Measurements from ENCODE around the gene LRRC8B. TPM values are rescaled to one million over a fixed set of nuclear protein-coding genes. Genes with fewer than 3 reads are reported as not detected.
A peak's percentile ranks its signal among the peaks of the same experiment; 100 is the strongest.

The LRRC8B gene
- total RNA-seq, 5 donors from 2014 or later (not counting 1 experiment from before 2014, with no cell fraction given), result 13.3 to 17.6 (median 14.9) TPM

GRCh38 chr1:89630048-89630447, 105.4 kb downstream of the LRRC8B start:
- ChIA-PET CTCF (interaction anchor here (0.8 to 4.8 kb wide), 15 partner anchors 10 to 136 kb away, joined by 3 to 45 read pairs (median 5); partner anchors contain the start of gene LRRC8B (in 1 of the 2)), POLR2A (interaction anchor here (0.5 to 1.5 kb wide), 7 partner anchors 11 to 364 kb away, joined by 3 to 6 read pairs (median 5); no protein-coding TSS in a partner anchor)
- DNase-seq, result peak in 1 of 35 experiments; percentile 41
- Histone ChIP-seq H3K4me3 (ENCODE audit: control insufficient read depth in 1 of 2, extremely low read depth in 1 of 2, low read length in 1 of 2) (no peak overlapping the region), H3K4me1 (ENCODE audit: control insufficient read depth in 1 of 2, extremely low read depth in 1 of 2, insufficient read depth in 2 of 2, low read length in 2 of 2) (peaks cover 22 to 39% of the 10 kb centered on the region in 2 experiments), H3K27me3 (replicated peaks in 1 of 2; ENCODE audit: control insufficient read depth in 2 of 2, extremely low read depth in 1 of 2, insufficient read depth in 2 of 2, low read length in 1 of 2) (no peaks in the 10 kb centered on the region), H3K27ac (ENCODE audit: low read length) (peak overlapping the region; percentile 26), H3K36me3 (ENCODE audit: control insufficient read depth in 2 of 2, extremely low read depth in 1 of 2, insufficient read depth in 1 of 2, low read length in 1 of 2) (peaks cover under 1 to 3% of the 10 kb centered on the region in 2 donors), H3K9me3 (no peaks in the 10 kb centered on the region)
- no peak for ATAC-seq (replicated peaks in 1 of 4)
- H3K27me3 Mint-ChIP-seq, result no peaks in the 10 kb centered on the region
- no peaks in the 10 kb centered on the region for H3K9me3 Mint-ChIP-seq
- 90% methylated on average over 2 of the region's 3 CpGs for WGBS (ENCODE audit: insufficient coverage)
- H3K4me3 Mint-ChIP-seq, result peak overlapping the region in 2 of 3 donors; percentile 48 to 96
- peak overlapping the region; percentile 81 to 97 for H3K27ac Mint-ChIP-seq
- peaks cover 73 to 81% (median 76%) of the 10 kb centered on the region in 3 donors for H3K4me1 Mint-ChIP-seq
- H3K36me3 Mint-ChIP-seq, result peaks cover 9% of the 10 kb centered on the region

GRCh38 chr1:89631816-89632656, 107.4 kb downstream of the LRRC8B start:
- ATAC-seq (replicated peaks in 1 of 4) (no peak), DNase-seq (peak in 1 of 35 experiments; percentile 13)
- ChIA-PET CTCF (interaction anchor here (0.5 to 4.8 kb wide), 18 partner anchors 9 to 191 kb away, joined by 3 to 45 read pairs (median 4); no protein-coding TSS in a partner anchor), POLR2A (interaction anchor here (0.6 to 2.6 kb wide), 11 partner anchors 8 to 127 kb away, joined by 3 to 12 read pairs (median 4); no protein-coding TSS in a partner anchor)
- Histone ChIP-seq H3K4me3 (ENCODE audit: control insufficient read depth in 1 of 2, extremely low read depth in 1 of 2, low read length in 1 of 2) (peak overlapping the region; percentile 86 to 87), H3K36me3 (ENCODE audit: control insufficient read depth in 2 of 2, extremely low read depth in 1 of 2, insufficient read depth in 1 of 2, low read length in 1 of 2) (peaks cover 0 to 3% of the 10 kb centered on the region in 2 donors), H3K9me3 (no peaks in the 10 kb centered on the region), H3K4me1 (ENCODE audit: control insufficient read depth in 1 of 2, extremely low read depth in 1 of 2, insufficient read depth in 2 of 2, low read length in 2 of 2) (peaks cover 28 to 54% of the 10 kb centered on the region in 2 experiments), H3K27ac (ENCODE audit: low read length) (peak overlapping the region; percentile 92), H3K27me3 (replicated peaks in 1 of 2; ENCODE audit: control insufficient read depth in 2 of 2, extremely low read depth in 1 of 2, insufficient read depth in 2 of 2, low read length in 1 of 2) (no peaks in the 10 kb centered on the region)
- peaks cover 75 to 87% (median 78%) of the 10 kb centered on the region in 3 donors for H3K4me1 Mint-ChIP-seq
- H3K27me3 Mint-ChIP-seq, result no peaks in the 10 kb centered on the region
- peak overlapping the region; percentile 89 to 96 (median 90) for H3K4me3 Mint-ChIP-seq
- no CpG with 5 or more reads among the region's 19 CpGs for WGBS (ENCODE audit: insufficient coverage)
- H3K27ac Mint-ChIP-seq, result peak overlapping the region; percentile 97 to 98
- H3K9me3 Mint-ChIP-seq, result no peaks in the 10 kb centered on the region
- no peaks in the 10 kb centered on the region for H3K36me3 Mint-ChIP-seq

GRCh38 chr1:89632657-89633247, 108.1 kb downstream of the LRRC8B start, which contains the start of gene LRRC8C:
TSS of gene LRRC8C (plus strand) at chr1:89633120. CDS start at chr1:89686474, 53,354 bp downstream.
- no peaks in the 10 kb centered on the region for H3K27me3 Mint-ChIP-seq
- no peaks in the 10 kb centered on the region for H3K9me3 Mint-ChIP-seq
- no peaks in the 10 kb centered on the region for H3K27me3 ChIP-seq (replicated peaks in 1 of 2; ENCODE audit: control insufficient read depth in 2 of 2, extremely low read depth in 1 of 2, insufficient read depth in 2 of 2, low read length in 1 of 2)
- peak within 1 kb of the TSS; percentile 97 to 98 for H3K27ac Mint-ChIP-seq
- peaks cover 1% of the 10 kb centered on the region for H3K36me3 Mint-ChIP-seq
- POLR2A ChIA-PET, result interaction anchor here (0.9 to 2.6 kb wide), 9 partner anchors 8 to 126 kb away, joined by 3 to 12 read pairs (median 4); no protein-coding TSS in a partner anchor
- H3K36me3 ChIP-seq (ENCODE audit: control insufficient read depth in 2 of 2, extremely low read depth in 1 of 2, insufficient read depth in 1 of 2, low read length in 1 of 2), result peaks cover 0 to 3% of the 10 kb centered on the region in 2 donors
- ATAC-seq (replicated peaks in 1 of 4) (peak; percentile 85 to 90 (median 86)), DNase-seq (peak; percentile 72 to 94 (median 86))
- H3K4me1 Mint-ChIP-seq, result peaks cover 76 to 87% (median 79%) of the 10 kb centered on the region in 3 donors
- H3K4me3 ChIP-seq (ENCODE audit: control insufficient read depth in 1 of 2, extremely low read depth in 1 of 2, low read length in 1 of 2), result peak within 1 kb of the TSS; percentile 86 to 99
- no peaks in the 10 kb centered on the region for H3K9me3 ChIP-seq
- under 1% methylated on average over 74 of the region's 76 CpGs for WGBS (ENCODE audit: insufficient coverage)
- H3K4me3 Mint-ChIP-seq, result peak within 1 kb of the TSS; percentile 95 to 96 (median 96)
- CTCF ChIA-PET, result interaction anchor here (0.6 to 4.8 kb wide), 16 partner anchors 10 to 149 kb away, joined by 3 to 45 read pairs (median 4); no protein-coding TSS in a partner anchor
- peak within 1 kb of the TSS; percentile 92 for H3K27ac ChIP-seq (ENCODE audit: low read length)
- peaks cover 28 to 60% of the 10 kb centered on the region in 2 experiments for H3K4me1 ChIP-seq (ENCODE audit: control insufficient read depth in 1 of 2, extremely low read depth in 1 of 2, insufficient read depth in 2 of 2, low read length in 2 of 2)

GRCh38 chr1:89633248-89633799, 108.7 kb downstream of the LRRC8B start:
- H3K4me1 ChIP-seq (ENCODE audit: control insufficient read depth in 1 of 2, extremely low read depth in 1 of 2, insufficient read depth in 2 of 2, low read length in 2 of 2), result peaks cover 28 to 63% of the 10 kb centered on the region in 2 experiments
- ATAC-seq (replicated peaks in 1 of 4) (peak; percentile 42 to 56 (median 48)), DNase-seq (peak; percentile 27 to 76 (median 49))
- Mint-ChIP-seq H3K4me1 (peaks cover 76 to 87% (median 79%) of the 10 kb centered on the region in 3 donors), H3K27ac (peak overlapping the region; percentile 93 to 95), H3K4me3 (peak overlapping the region; percentile 95 to 96 (median 96)), H3K27me3 (no peaks in the 10 kb centered on the region), H3K9me3 (no peaks in the 10 kb centered on the region), H3K36me3 (peaks cover 7% of the 10 kb centered on the region)
- no peaks in the 10 kb centered on the region for H3K27me3 ChIP-seq (replicated peaks in 1 of 2; ENCODE audit: control insufficient read depth in 2 of 2, extremely low read depth in 1 of 2, insufficient read depth in 2 of 2, low read length in 1 of 2)
- peaks cover 0 to 3% of the 10 kb centered on the region in 2 donors for H3K36me3 ChIP-seq (ENCODE audit: control insufficient read depth in 2 of 2, extremely low read depth in 1 of 2, insufficient read depth in 1 of 2, low read length in 1 of 2)
- peak overlapping the region; percentile 68 for H3K27ac ChIP-seq (ENCODE audit: low read length)
- peak overlapping the region; percentile 86 to 99 for H3K4me3 ChIP-seq (ENCODE audit: control insufficient read depth in 1 of 2, extremely low read depth in 1 of 2, low read length in 1 of 2)
- no peaks in the 10 kb centered on the region for H3K9me3 ChIP-seq
- ChIA-PET POLR2A (interaction anchor here (1.0 to 2.6 kb wide), 5 partner anchors 22 to 126 kb away, joined by 3 to 12 read pairs (median 9); no protein-coding TSS in a partner anchor), CTCF (interaction anchor here (0.8 to 4.8 kb wide), 9 partner anchors 10 to 150 kb away, joined by 3 to 45 read pairs (median 4); no protein-coding TSS in a partner anchor)
- WGBS (ENCODE audit: insufficient coverage), result 1% methylated on average over 51 of the region's 57 CpGs

DNA sequence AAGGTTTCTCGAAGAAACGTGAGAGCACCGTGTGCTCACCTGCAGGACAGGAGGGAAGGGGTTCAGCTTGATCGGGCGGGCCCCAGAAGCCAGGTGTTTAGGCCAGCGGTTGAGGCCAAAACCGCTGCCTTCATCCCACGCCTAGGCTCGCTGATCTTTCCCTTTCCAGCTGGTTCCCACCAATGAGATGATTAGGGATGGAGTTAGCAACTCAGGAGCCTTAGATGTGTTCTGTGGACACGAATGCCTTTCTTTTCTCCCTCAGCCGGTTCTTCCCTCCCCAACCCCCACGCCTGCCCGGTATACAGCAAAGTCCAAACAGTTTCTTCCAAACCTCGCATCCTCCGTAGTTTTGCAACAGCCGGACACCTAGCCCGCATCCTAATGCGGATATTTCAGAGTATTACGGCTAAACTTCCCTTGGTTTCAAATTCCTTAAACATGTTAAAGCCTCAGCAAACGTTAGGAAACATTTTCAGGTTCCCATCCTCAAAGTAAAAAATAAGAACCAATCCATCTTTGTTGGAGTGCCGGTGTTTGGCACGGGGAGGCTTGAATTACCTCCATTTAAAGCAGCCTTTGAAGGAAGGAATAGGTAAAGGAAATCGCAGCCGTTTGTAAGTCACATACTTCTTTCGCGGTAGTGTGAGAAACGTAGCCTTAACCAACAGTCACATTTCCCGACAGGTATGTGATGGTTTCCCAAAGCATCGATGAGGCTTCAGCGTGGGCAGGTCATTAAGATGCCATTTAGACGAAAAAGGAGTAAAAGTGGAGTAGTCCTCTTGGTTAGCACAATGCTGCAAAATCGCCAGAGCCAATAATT, 109.4 kb downstream of the LRRC8B start:
- peaks cover 0 to 3% of the 10 kb centered on the region in 2 donors for H3K36me3 ChIP-seq (ENCODE audit: control insufficient read depth in 2 of 2, extremely low read depth in 1 of 2, insufficient read depth in 1 of 2, low read length in 1 of 2)
- peak overlapping the region; percentile 95 to 96 (median 96) for H3K4me3 Mint-ChIP-seq
- ATAC-seq (replicated peaks in 1 of 4), result peak in 2 of 4 experiments; percentile 0 to 1
- H3K36me3 Mint-ChIP-seq, result peaks cover 7% of the 10 kb centered on the region
- no peaks in the 10 kb centered on the region for H3K27me3 Mint-ChIP-seq
- H3K4me1 Mint-ChIP-seq, result peaks cover 74 to 82% (median 76%) of the 10 kb centered on the region in 3 donors
- under 1% methylated on average over 13 of the region's 32 CpGs for WGBS (ENCODE audit: insufficient coverage)
- peak in 5 of 35 experiments; percentile 10 to 47 (median 24) for DNase-seq
- H3K9me3 Mint-ChIP-seq, result no peaks in the 10 kb centered on the region
- H3K27ac ChIP-seq (ENCODE audit: low read length), result peak overlapping the region; percentile 68
- CTCF ChIA-PET, result interaction anchor here in 1 of 2 donors (1.0 to 2.6 kb wide), 6 partner anchors 7 to 151 kb away, joined by 3 to 16 read pairs (median 4); no protein-coding TSS in a partner anchor
- POLR2A ChIA-PET, result interaction anchor here (0.7 to 2.6 kb wide), 6 partner anchors 11 to 128 kb away, joined by 3 to 9 read pairs (median 3); no protein-coding TSS in a partner anchor
- no peaks in the 10 kb centered on the region for H3K27me3 ChIP-seq (replicated peaks in 1 of 2; ENCODE audit: control insufficient read depth in 2 of 2, extremely low read depth in 1 of 2, insufficient read depth in 2 of 2, low read length in 1 of 2)
- peak overlapping the region; percentile 86 to 99 for H3K4me3 ChIP-seq (ENCODE audit: control insufficient read depth in 1 of 2, extremely low read depth in 1 of 2, low read length in 1 of 2)
- H3K4me1 ChIP-seq (ENCODE audit: control insufficient read depth in 1 of 2, extremely low read depth in 1 of 2, insufficient read depth in 2 of 2, low read length in 2 of 2), result peaks cover 30 to 56% of the 10 kb centered on the region in 2 experiments
- peak overlapping the region; percentile 93 to 95 for H3K27ac Mint-ChIP-seq
- H3K9me3 ChIP-seq, result no peaks in the 10 kb centered on the region

All from T-cell (primary cell).